Osteoblast (primary cell): ENCODE measurements around the gene MRPS18A. TPM values are rescaled to one million over a fixed set of nuclear protein-coding genes. Genes with fewer than 3 reads are reported as not detected.

ENCODE experiments used
- DNase-seq: peaks from one replicate; pipeline ENCODE4 v3.0.0; 2011; ENCODE audit warnings: low spot score, mixed read lengths; ENCODE audit not compliant: insufficient read length; ENCODE audit errors: missing footprints
- H2AFZ ChIP-seq: 2 replicates; pipeline ENCODE4 v1.6.0; 2011; ENCODE audit warnings: mild to moderate bottlenecking, low read length
- H3K27ac ChIP-seq: 2 replicates; pipeline ENCODE4 v1.5.1; 2011; ENCODE audit warnings: mild to moderate bottlenecking, low read depth, low read length, moderate library complexity
- H3K27me3 ChIP-seq: 2 replicates; pipeline ENCODE4 v1.6.0; 2012; ENCODE audit warnings: mild to moderate bottlenecking, control low read depth, inconsistent platforms, low read length, moderate library complexity; ENCODE audit not compliant: insufficient read depth
- H3K36me3 ChIP-seq: 2 replicates; pipeline ENCODE4 v1.5.1; 2011; ENCODE audit warnings: mild to moderate bottlenecking, low read length, control low read depth, moderate library complexity; ENCODE audit not compliant: insufficient read depth
- H3K4me1 ChIP-seq: 2 replicates; pipeline ENCODE4 v1.5.1; 2011; ENCODE audit warnings: mild to moderate bottlenecking, low read length, control low read depth, moderate library complexity; ENCODE audit not compliant: insufficient read depth
- H3K4me2 ChIP-seq: 2 replicates; pipeline ENCODE4 v1.6.0; 2011; ENCODE audit warnings: mild to moderate bottlenecking, low read length; ENCODE audit not compliant: insufficient read depth
- H3K4me3 ChIP-seq: fragments of 200-600 bp; sonication (generic); 3 replicates; pipeline ENCODE4 v1.5.1; 2012; ENCODE audit warnings: mild to moderate bottlenecking, low read length, inconsistent platforms; ENCODE audit not compliant: insufficient read depth
- H3K79me2 ChIP-seq: 2 replicates; pipeline ENCODE4 v1.6.0; 2012; ENCODE audit warnings: mild to moderate bottlenecking, low read length, control low read depth, inconsistent platforms; ENCODE audit not compliant: insufficient read depth
- H3K9me3 ChIP-seq: 2 replicates; pipeline ENCODE4 v1.5.1; 2011; ENCODE audit warnings: low read depth, low read length, control low read depth
- H4K20me1 ChIP-seq: 2 replicates; pipeline ENCODE4 v1.6.0; 2012; ENCODE audit warnings: mild to moderate bottlenecking, low read length, control low read depth; ENCODE audit not compliant: insufficient read depth
- total RNA-seq: library from RNA; depleted of rRNA; stranded (reverse); fragments of >200 nt; gene quantifications from 2 replicates; pipeline ENCODE4 v1.2.3, GENCODE V29; 2012
- TF ChIP-seq, protein P1 (sequence below): IDR thresholded peaks from 2 replicates; pipeline ENCODE4 v1.5.1; 2011; ENCODE audit warnings: mild to moderate bottlenecking, low read depth, low read length, moderate library complexity; ENCODE audit errors: extremely low read depth

The MRPS18A gene
- total RNA-seq, 1 donor, result 27.5 TPM

DNA sequence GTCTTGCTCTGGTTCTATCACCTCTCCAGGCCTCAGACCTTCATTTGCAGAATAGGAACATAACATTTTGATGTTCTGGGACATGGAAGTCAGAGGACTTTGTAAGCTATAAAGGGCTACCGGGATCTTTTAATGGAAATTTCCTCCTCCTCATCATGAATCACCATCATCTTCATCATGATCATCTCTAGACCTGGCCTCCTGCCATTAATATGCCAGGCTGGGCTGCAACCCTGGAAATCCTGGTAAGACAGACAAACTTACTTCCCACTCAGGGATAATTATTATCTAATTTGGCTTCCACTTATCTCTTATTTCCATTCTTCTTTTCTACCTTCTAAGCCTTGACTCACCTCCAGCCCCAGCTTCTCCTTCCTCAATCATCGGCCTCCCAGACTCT, 41.0 kb upstream of the MRPS18A start:
- TF ChIP-seq, protein P1, sequence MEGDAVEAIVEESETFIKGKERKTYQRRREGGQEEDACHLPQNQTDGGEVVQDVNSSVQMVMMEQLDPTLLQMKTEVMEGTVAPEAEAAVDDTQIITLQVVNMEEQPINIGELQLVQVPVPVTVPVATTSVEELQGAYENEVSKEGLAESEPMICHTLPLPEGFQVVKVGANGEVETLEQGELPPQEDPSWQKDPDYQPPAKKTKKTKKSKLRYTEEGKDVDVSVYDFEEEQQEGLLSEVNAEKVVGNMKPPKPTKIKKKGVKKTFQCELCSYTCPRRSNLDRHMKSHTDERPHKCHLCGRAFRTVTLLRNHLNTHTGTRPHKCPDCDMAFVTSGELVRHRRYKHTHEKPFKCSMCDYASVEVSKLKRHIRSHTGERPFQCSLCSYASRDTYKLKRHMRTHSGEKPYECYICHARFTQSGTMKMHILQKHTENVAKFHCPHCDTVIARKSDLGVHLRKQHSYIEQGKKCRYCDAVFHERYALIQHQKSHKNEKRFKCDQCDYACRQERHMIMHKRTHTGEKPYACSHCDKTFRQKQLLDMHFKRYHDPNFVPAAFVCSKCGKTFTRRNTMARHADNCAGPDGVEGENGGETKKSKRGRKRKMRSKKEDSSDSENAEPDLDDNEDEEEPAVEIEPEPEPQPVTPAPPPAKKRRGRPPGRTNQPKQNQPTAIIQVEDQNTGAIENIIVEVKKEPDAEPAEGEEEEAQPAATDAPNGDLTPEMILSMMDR, result no peak
- Histone ChIP-seq H3K36me3 (no peaks in the 10 kb centered on the region), H3K4me2 (no peak overlapping the region), H3K79me2 (no peaks in the 10 kb centered on the region), H3K27ac (no peak overlapping the region), H3K27me3 (no peaks in the 10 kb centered on the region), H3K9me3 (no peaks in the 10 kb centered on the region), H2AFZ (no peak overlapping the region), H4K20me1 (no peaks in the 10 kb centered on the region), H3K4me1 (peaks cover 22% of the 10 kb centered on the region), H3K4me3 (no peak overlapping the region)
- no peak for DNase-seq

DNA sequence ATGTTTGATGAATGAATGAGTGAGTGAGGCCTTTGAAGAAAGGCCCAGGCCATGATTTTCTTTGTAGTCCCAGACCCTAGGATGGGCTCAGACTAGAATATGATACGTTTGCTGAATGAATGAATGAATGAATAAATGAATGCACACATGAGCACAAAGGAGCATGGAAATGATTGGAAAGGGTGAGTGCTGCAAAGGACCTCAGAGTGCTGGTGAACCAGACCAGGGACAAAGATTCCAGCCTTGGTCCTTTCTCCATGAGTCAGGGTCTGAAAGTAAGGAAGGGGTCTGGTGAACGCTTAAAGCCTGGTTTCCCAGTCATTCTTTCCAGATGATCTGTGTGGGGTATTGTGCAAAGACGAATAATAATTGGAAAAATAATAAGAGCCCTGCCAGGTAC, 40.0 kb upstream of the MRPS18A start:
- Histone ChIP-seq H3K4me1 (peaks cover 24% of the 10 kb centered on the region), H3K79me2 (no peaks in the 10 kb centered on the region), H3K4me2 (no peak overlapping the region), H3K9me3 (no peaks in the 10 kb centered on the region), H4K20me1 (no peaks in the 10 kb centered on the region), H3K36me3 (no peaks in the 10 kb centered on the region), H2AFZ (no peak overlapping the region), H3K4me3 (no peak overlapping the region), H3K27me3 (no peaks in the 10 kb centered on the region), H3K27ac (no peak overlapping the region)
- TF ChIP-seq, protein P1, result no peak
- DNase-seq, result no peak

DNA sequence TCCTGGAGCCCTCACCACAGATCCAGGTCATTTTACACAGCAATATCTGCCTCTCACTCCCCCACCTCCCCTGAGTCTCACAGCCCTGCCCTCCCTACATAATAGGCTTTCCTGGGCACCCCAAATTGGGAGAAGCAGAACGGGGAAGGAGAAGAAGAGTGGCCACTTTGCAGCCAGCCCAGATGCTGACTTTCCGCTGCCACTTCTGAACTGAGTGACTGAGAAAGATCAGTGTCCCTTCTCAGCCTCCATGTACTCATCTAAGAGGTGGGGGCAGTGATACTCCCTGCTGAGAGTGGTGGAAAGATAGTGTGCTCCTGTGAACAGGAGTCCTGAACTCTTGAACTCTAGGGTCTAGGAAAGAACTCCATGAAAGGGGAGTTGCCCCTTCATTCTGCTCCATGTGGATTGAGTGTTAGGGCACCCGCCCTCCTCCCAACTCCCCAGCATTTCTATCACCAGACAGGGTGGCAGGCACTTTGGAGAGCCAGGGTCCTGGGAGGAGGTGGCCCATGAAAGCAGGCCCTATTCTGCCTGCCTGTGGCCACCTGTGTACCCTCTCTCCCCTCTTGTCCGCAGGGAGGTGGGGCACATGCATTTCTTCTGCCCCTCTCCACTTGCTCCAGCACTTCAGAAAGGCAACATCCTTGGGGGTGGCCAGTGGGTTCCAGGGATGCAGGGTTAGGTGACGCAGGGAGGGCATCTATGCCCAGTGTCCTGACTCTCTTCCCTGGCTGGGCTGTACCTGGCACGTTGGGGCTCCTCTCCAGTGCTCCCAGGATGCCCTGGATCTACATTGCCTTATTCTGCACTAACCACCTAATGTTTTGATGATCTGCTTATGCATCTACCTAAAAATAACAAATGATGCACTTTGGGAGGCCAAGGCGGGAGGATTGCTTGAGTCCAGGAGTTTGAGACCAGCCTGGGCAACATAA, 38.3 kb upstream of the MRPS18A start:
- Histone ChIP-seq H3K4me2 (peak overlapping the region; percentile 60), H4K20me1 (no peaks in the 10 kb centered on the region), H3K79me2 (no peaks in the 10 kb centered on the region), H3K4me1 (peaks cover 24% of the 10 kb centered on the region), H3K9me3 (no peaks in the 10 kb centered on the region), H3K4me3 (no peak overlapping the region), H3K27me3 (no peaks in the 10 kb centered on the region), H3K36me3 (no peaks in the 10 kb centered on the region), H3K27ac (peak overlapping the region; percentile 46), H2AFZ (no peak overlapping the region)
- TF ChIP-seq, protein P1, result no peak
- DNase-seq, result peak; percentile 62

DNA sequence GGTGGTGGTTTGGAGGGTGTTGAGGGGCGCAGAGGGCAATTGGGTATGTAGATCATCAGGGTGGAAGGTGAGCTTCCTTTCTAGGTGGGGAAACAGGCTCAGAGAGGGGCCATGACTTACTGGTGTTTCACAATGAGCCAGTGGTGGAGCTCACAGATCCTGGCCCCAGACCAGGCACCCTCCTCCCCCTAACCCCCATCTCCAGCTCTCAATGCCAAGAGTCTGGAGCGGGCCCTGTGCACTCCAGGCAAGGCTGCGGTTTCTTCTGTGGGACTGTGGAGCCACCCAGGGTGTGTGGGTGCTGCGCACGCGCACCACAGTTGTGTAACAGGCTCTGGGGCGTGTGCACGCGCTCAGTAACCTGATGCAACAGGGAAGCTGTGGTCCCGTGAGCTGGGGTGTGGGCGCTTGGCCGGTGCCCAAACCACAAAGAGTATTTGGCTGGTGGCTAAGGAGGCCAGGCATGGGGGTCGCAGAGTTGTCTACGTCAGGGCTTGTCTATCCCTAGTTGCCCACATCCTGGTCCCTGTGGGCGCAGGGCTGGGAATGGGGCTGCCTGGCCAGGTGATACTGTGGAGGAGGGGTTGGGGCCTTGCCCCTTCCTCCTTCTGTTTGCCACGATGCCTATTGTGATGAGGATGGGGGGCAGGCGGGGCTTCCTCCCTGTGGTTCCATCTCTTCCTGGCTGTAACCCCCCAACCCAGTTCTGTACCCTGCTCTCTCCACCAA, 37.5 kb upstream of the MRPS18A start:
- no peaks in the 10 kb centered on the region for H3K9me3 ChIP-seq
- H3K27me3 ChIP-seq, result no peaks in the 10 kb centered on the region
- peak overlapping the region; percentile 13 for H3K4me3 ChIP-seq
- peak overlapping the region; percentile 60 for H2AFZ ChIP-seq
- H4K20me1 ChIP-seq, result no peaks in the 10 kb centered on the region
- peak overlapping the region; percentile 60 for H3K4me2 ChIP-seq
- peak; percentile 95 for DNase-seq
- TF ChIP-seq, protein P1, result no peak
- H3K79me2 ChIP-seq, result no peaks in the 10 kb centered on the region
- H3K36me3 ChIP-seq, result no peaks in the 10 kb centered on the region
- peak overlapping the region; percentile 46 for H3K27ac ChIP-seq
- H3K4me1 ChIP-seq, result peaks cover 24% of the 10 kb centered on the region
